Measurements from ENCODE around the gene STK32A. TPM values are rescaled to one million over a fixed set of nuclear protein-coding genes. Genes with fewer than 3 reads are reported as not detected.
A peak's percentile ranks its signal among the peaks of the same experiment; 100 is the strongest.

Gene STK32A
- total RNA-seq, 1 donor from 2014 or later: 10.2 TPM

DNA sequence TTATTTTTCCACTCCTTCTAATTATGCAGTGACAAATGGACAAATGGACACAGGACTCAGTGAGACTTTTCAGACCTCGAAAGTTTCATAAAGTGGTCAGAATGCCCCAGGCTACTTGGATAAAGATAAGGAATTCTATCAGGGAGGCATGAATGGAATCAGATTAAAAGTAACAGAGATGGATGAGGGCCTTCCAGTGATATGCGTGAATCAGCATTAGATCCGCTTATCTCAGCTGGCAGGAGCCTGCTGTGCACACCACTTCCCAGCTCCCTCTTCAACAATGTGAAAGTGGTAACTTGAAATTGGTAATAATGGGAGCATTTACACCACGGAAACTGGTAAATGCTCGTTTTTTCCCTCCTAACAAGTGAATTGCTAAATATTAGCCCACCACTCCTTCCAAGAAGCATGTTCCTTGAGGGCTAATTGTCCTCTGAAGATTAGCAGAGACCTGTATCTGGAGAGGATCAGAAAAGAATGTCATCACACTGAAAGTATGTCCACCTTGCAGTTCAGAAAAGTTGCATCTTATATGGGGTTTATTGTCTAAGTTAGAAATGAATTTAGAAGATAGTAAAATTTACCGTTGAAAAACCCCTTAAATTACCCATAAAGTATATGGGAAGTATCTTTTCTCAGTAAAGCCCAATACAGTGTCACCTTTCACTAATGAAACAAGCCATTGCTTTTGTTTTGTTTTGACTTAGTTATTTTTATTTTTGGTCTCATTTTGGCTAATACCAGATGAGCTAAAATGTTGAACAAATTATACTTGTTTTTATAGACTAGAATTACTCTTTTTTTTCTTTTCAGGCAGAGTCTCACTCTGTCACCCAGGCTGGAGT is 149.7 kb downstream of the STK32A start:
- intact Hi-C loops (cut with DNase I): no loop called here
- H3K27me3 ChIP-seq: no peaks in the 10 kb centered on the region
- H3K36me3 ChIP-seq: no peaks in the 10 kb centered on the region
- DNase-seq (no peak), ATAC-seq (no peak)
- H3K27ac ChIP-seq: no peak overlapping the region
- H3K4me1 ChIP-seq: no peaks in the 10 kb centered on the region
- no peak overlapping the region for H3K4me3 ChIP-seq
- no peaks in the 10 kb centered on the region for H3K9me3 ChIP-seq
- TF ChIP-seq, protein P1, sequence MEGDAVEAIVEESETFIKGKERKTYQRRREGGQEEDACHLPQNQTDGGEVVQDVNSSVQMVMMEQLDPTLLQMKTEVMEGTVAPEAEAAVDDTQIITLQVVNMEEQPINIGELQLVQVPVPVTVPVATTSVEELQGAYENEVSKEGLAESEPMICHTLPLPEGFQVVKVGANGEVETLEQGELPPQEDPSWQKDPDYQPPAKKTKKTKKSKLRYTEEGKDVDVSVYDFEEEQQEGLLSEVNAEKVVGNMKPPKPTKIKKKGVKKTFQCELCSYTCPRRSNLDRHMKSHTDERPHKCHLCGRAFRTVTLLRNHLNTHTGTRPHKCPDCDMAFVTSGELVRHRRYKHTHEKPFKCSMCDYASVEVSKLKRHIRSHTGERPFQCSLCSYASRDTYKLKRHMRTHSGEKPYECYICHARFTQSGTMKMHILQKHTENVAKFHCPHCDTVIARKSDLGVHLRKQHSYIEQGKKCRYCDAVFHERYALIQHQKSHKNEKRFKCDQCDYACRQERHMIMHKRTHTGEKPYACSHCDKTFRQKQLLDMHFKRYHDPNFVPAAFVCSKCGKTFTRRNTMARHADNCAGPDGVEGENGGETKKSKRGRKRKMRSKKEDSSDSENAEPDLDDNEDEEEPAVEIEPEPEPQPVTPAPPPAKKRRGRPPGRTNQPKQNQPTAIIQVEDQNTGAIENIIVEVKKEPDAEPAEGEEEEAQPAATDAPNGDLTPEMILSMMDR (IDR thresholded peaks at IDR 0.05): no peak

DNA sequence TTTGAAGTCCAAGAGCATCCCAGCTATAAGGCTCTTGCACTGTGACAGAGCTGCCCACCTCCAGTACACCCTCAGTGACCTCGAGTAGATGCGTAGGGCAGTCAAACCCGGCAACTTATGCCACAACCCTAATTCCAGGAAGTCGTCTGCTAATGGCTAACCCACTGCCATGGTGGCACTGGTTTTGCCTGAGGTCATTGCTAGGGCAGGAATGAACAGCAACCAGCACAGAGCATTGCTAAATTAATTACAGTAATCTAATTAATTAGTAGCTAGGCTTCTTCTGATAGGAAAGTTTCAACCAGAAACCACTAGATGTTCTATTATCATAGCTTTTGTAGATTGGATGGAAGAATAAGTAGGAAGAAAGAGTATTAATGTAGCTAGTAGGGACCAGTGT is 152.3 kb downstream of the STK32A start:
- H3K9me3 ChIP-seq: no peaks in the 10 kb centered on the region
- ATAC-seq: no peak
- H3K36me3 ChIP-seq: no peaks in the 10 kb centered on the region
- H3K27ac ChIP-seq: no peak overlapping the region
- H3K4me3 ChIP-seq: no peak overlapping the region
- TF ChIP-seq, protein P1 (IDR thresholded peaks at IDR 0.05): no peak
- intact Hi-C loops (cut with DNase I): no loop called here
- DNase-seq: no peak
- no peaks in the 10 kb centered on the region for H3K27me3 ChIP-seq
- H3K4me1 ChIP-seq: no peaks in the 10 kb centered on the region

DNA sequence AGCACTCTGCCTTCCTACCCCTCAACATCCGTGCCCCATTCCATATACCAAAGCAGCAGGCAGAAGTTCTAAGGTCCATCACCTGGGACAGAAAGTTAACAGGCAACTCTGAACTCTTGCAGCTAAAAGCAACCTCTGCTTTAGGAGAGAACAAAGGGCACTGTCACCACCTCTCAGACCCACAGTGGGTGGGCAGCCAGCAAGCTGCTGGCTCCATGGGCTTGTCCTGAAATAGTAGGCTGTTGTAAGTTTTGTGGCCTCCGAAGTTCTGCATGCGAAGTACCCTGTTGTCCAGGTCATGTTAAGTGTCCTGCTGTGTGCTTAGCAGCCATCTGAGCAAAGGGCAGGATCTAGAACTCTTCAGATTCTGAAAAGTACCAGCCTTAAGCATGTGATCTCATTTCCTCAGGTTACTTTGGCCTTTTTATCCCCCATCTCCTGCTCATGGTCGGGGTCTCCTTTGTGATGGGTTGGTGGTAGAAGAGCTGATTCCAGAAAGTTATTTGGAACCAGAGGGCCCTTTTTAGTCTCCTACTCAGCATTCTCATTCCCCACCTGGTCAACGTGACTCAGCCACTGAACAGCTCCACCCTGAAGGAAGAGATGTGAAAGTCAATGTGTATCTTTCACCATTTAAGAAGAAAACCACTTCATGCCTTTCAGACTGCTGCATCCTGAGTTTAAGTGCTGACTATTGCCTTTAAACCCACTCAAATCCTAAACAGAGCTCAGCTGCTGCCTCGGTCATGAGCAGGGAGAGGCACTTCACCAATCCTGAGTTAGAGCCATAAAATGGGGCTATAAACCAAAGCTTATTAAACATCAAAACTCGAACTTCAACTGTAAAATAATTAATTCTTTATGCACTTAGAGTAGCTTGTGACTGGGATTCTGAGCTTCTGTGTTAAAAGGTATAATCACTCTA is 153.6 kb downstream of the STK32A start:
- Histone ChIP-seq H3K27me3 (no peaks in the 10 kb centered on the region), H3K36me3 (no peaks in the 10 kb centered on the region), H3K4me3 (no peak overlapping the region), H3K4me1 (no peaks in the 10 kb centered on the region), H3K27ac (no peak overlapping the region), H3K9me3 (no peaks in the 10 kb centered on the region)
- ATAC-seq (no peak), DNase-seq (no peak)
- TF ChIP-seq, protein P1 (IDR thresholded peaks at IDR 0.05): no peak
- intact Hi-C loops (cut with DNase I): no loop called here

DNA sequence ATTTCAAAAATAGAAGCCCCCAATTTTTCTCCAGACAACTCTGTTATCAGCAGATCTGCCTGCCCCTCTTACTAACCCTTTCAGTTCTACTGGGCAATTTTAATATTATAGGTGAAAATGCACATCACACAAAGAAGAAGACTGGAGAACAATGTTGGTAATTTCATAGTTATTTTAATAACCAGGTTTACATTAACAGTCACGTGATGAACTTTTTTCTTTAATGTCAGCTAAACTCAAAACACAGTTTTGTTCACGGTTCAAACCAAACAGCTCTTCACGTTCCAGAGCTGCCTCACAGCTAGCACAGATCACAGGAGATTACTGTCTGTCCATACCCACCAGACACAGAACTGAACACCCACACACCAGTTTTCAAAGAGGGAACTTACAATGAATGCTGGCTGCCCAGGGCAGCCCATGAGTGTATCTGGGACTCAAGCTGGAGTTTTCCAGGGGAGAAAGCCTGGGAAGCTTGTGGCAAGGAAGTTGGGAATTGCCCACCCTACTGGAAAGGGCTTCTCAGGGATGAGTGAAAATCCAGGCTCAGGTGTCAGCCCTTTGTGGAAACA is 155.9 kb downstream of the STK32A start:
- no peak overlapping the region for H3K27ac ChIP-seq
- TF ChIP-seq, protein P1 (IDR thresholded peaks at IDR 0.05): no peak

DNA sequence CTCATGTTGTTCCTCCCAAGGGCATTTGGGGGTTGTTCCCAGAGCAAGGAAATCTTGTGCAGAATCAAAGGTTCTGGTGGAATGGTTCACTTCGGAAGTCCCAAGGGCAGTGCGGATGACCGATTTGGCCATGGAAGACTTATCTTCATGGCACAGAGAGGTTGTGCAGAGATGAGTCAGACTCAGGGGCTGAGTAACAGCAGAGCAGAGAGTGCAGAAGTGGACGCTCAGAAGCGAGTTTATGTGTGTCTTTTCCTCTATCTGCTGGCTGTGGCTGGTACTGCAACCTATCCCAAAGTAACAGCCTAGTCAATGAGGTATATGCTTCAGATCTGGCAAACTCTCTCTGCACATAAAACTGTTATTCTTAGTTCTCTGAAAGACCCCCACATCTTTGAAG is 157.0 kb downstream of the STK32A start:
- H3K9me3 ChIP-seq: no peaks in the 10 kb centered on the region
- H3K27ac ChIP-seq: no peak overlapping the region
- intact Hi-C loops (cut with DNase I): no loop called here
- peaks cover 12% of the 10 kb centered on the region for H3K36me3 ChIP-seq
- TF ChIP-seq, protein P1 (IDR thresholded peaks at IDR 0.05): peak; percentile 43
- no peak for DNase-seq
- no peak overlapping the region for H3K4me3 ChIP-seq
- H3K4me1 ChIP-seq: peaks cover 4% of the 10 kb centered on the region
- peak; percentile 73 for ATAC-seq
- H3K27me3 ChIP-seq: no peaks in the 10 kb centered on the region

More for the DNA sequence above, 155.9 kb downstream of the STK32A start:
- Histone ChIP-seq H3K36me3 (peaks cover 12% of the 10 kb centered on the region), H3K4me3 (no peak overlapping the region), H3K27me3 (no peaks in the 10 kb centered on the region), H3K9me3 (no peaks in the 10 kb centered on the region), H3K4me1 (no peaks in the 10 kb centered on the region)
- DNase-seq: no peak
- intact Hi-C loops (cut with DNase I): no loop called here
- ATAC-seq: no peak
